Breast epithelium (tissue), 3 donors: ENCODE results near the gene HSF5.
"Not testable (repeated sequence)": the region's sequence is repeated elsewhere in the genome, so short reads cannot be mapped to it uniquely, and the experiment has no call there.

Experiments
- POLR2A ChIP-seq: fragments of 450-650 bp; IDR thresholded peaks from one replicate; pipeline ENCODE4 v1.6.1; 2016; ENCODE audit warnings: antibody characterized with exemption, mild to moderate bottlenecking, moderate library complexity
- POLR2AphosphoS5 ChIP-seq, 3 donors: sonication (generic); formaldehyde crosslinking; IDR thresholded peaks; one replicate each; pipeline ENCODE4 v1.6.1; 2017; ENCODE audit warnings: antibody characterized with exemption in 3 of 3
- TF ChIP-seq, protein P1 (sequence below), 3 donors: fragments of 450-650 bp; IDR thresholded peaks; one replicate each; pipeline ENCODE4 v1.5.1; 2016 to 2017; ENCODE audit warnings: antibody characterized with exemption in 3 of 3, mild to moderate bottlenecking in 3 of 3, moderate library complexity in 3 of 3

DNA sequence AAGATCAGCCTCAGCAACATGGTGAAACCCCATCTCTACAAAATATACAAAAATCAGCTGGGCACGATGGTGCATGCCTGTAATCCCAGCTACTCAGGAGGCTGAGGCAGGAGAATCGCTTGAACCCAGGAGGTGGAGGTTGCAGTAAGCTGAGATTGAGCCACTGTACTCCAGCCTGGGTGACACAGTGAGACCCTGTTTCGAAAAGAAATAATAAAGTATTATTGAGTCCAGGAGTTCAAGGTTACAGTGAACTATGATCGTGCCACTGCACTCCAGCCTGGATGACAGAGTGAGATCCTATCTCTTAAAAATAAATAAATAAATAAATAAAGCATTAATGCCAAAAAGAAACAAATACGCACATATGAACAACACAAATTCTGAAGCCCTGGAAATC, 6.4 kb downstream of the HSF5 start:
- not testable (repeated sequence) for TF ChIP-seq POLR2AphosphoS5 (IDR thresholded peaks at IDR 0.05); POLR2A
- TF ChIP-seq, protein P1, sequence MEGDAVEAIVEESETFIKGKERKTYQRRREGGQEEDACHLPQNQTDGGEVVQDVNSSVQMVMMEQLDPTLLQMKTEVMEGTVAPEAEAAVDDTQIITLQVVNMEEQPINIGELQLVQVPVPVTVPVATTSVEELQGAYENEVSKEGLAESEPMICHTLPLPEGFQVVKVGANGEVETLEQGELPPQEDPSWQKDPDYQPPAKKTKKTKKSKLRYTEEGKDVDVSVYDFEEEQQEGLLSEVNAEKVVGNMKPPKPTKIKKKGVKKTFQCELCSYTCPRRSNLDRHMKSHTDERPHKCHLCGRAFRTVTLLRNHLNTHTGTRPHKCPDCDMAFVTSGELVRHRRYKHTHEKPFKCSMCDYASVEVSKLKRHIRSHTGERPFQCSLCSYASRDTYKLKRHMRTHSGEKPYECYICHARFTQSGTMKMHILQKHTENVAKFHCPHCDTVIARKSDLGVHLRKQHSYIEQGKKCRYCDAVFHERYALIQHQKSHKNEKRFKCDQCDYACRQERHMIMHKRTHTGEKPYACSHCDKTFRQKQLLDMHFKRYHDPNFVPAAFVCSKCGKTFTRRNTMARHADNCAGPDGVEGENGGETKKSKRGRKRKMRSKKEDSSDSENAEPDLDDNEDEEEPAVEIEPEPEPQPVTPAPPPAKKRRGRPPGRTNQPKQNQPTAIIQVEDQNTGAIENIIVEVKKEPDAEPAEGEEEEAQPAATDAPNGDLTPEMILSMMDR (IDR thresholded peaks at IDR 0.05) = not testable (repeated sequence)
